GM21619 (cell line): ENCODE measurements around the gene SEMA5A.
"Not testable (repeated sequence)": the region's sequence is repeated elsewhere in the genome, so short reads cannot be mapped to it uniquely, and the experiment has no call there.

Experiments used
- ATAC-seq: cut with Tn5 transposase; IDR thresholded peaks from one replicate; pipeline ENCODE4 v1.9.1; 2021; ENCODE audit not compliant: unreplicated experiment

SEMA5A gene

GRCh38 chr5:9401786-9402472 lies 143.9 kb downstream of the SEMA5A start:
- ATAC-seq: no peak

- not testable (repeated sequence) for ATAC-seq
These were observed 146.1 kb downstream of the SEMA5A start for GRCh38 chr5:9399783-9400182.

GRCh38 chr5:9399094-9399493 lies 146.8 kb downstream of the SEMA5A start:
- ATAC-seq: no peak

GRCh38 chr5:9398227-9398626 lies 147.6 kb downstream of the SEMA5A start:
- no peak for ATAC-seq

GRCh38 chr5:9396285-9396770 lies 149.5 kb downstream of the SEMA5A start:
- no peak for ATAC-seq

GRCh38 chr5:9395706-9396105 lies 150.2 kb downstream of the SEMA5A start:
- no peak for ATAC-seq

GRCh38 chr5:9394221-9394620 lies 151.7 kb downstream of the SEMA5A start:
- no peak for ATAC-seq

GRCh38 chr5:9392625-9393024 lies 153.2 kb downstream of the SEMA5A start:
- no peak for ATAC-seq

- no peak for ATAC-seq
These were observed 154.8 kb downstream of the SEMA5A start for GRCh38 chr5:9391080-9391479.

GRCh38 chr5:9390113-9390512 lies 155.8 kb downstream of the SEMA5A start:
- no peak for ATAC-seq

- no peak for ATAC-seq
These were observed 156.8 kb downstream of the SEMA5A start for GRCh38 chr5:9388941-9389674.

- ATAC-seq: no peak
These were observed 158.0 kb downstream of the SEMA5A start for GRCh38 chr5:9387879-9388278.

GRCh38 chr5:9386945-9387344 lies 158.9 kb downstream of the SEMA5A start:
- no peak for ATAC-seq

GRCh38 chr5:9382522-9382921 lies 163.4 kb downstream of the SEMA5A start:
- no peak for ATAC-seq

GRCh38 chr5:9381464-9381863 lies 164.4 kb downstream of the SEMA5A start:
- no peak for ATAC-seq

GRCh38 chr5:9380109-9380508 lies 165.8 kb downstream of the SEMA5A start:
- ATAC-seq: no peak

- ATAC-seq: no peak
These were observed 169.3 kb downstream of the SEMA5A start for GRCh38 chr5:9376363-9377117.

- ATAC-seq: no peak
These were observed 170.1 kb downstream of the SEMA5A start for GRCh38 chr5:9375756-9376155.

- no peak for ATAC-seq
These were observed 171.8 kb downstream of the SEMA5A start for GRCh38 chr5:9374025-9374424.

GRCh38 chr5:9373571-9373970 lies 172.3 kb downstream of the SEMA5A start:
- no peak for ATAC-seq

GRCh38 chr5:9370256-9370655 lies 175.6 kb downstream of the SEMA5A start:
- no peak for ATAC-seq

- ATAC-seq: no peak
These were observed 180.4 kb downstream of the SEMA5A start for GRCh38 chr5:9365512-9365911.
